Measurements from ENCODE around the gene PNCK. TPM values are rescaled to one million over a fixed set of nuclear protein-coding genes. Genes with fewer than 3 reads are reported as not detected.

The PNCK gene
- total and polyA plus RNA-seq, 10 of the 15 experiments (the other 5 are each of a cell fraction or from before 2014, with no cell fraction given): 0.21 to 0.67 (median 0.54) TPM; not detected in 7

DNA sequence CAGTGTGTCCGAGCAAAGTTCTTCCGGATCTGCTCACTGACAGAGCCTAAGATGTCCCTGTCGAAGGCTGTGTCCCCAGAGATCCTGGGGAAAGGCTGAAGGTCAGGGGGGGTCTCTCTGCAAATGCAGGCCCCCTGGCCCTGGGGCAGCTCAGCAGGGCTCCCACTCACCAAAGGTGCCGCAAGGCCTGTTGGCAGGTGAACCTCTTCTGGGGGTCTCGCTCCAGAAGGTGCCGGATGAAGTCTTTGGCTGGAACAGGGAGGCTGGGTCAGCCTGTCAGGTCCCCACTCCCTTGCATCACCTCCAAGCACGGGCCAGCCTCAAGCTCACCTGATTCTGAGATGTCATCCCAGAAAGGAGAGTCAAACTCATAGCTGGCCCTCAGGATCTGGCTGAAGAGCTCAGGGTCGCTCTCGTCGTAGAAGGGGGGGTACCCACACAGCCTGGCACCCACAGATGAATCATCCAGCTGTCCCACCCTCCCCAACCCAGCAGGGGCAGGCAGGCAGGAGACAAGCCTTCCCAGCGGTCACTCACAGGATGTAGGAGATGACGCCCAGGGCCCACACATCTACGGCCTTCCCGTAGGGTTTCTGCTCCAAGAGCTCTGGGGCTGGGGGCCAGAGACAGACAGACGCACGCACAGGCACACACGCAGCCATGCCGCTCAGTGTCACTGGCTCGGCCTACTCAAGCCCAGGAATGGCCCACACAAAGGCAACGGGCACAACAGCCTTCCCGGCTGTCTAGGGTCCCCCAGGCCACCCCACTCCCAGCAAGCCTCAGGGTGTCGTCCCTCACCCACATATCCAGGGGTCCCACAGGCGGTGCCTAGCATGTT lies 2.6 kb downstream of the PNCK start (continued):
- TF ChIP-seq, protein P1, sequence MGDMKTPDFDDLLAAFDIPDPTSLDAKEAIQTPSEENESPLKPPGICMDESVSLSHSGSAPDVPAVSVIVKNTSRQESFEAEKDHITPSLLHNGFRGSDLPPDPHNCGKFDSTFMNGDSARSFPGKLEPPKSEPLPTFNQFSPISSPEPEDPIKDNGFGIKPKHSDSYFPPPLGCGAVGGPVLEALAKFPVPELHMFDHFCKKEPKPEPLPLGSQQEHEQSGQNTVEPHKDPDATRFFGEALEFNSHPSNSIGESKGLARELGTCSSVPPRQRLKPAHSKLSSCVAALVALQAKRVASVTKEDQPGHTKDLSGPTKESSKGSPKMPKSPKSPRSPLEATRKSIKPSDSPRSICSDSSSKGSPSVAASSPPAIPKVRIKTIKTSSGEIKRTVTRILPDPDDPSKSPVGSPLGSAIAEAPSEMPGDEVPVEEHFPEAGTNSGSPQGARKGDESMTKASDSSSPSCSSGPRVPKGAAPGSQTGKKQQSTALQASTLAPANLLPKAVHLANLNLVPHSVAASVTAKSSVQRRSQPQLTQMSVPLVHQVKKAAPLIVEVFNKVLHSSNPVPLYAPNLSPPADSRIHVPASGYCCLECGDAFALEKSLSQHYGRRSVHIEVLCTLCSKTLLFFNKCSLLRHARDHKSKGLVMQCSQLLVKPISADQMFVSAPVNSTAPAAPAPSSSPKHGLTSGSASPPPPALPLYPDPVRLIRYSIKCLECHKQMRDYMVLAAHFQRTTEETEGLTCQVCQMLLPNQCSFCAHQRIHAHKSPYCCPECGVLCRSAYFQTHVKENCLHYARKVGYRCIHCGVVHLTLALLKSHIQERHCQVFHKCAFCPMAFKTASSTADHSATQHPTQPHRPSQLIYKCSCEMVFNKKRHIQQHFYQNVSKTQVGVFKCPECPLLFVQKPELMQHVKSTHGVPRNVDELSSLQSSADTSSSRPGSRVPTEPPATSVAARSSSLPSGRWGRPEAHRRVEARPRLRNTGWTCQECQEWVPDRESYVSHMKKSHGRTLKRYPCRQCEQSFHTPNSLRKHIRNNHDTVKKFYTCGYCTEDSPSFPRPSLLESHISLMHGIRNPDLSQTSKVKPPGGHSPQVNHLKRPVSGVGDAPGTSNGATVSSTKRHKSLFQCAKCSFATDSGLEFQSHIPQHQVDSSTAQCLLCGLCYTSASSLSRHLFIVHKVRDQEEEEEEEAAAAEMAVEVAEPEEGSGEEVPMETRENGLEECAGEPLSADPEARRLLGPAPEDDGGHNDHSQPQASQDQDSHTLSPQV (IDR thresholded peaks at IDR 0.05): no peak
- no peak for TF ChIP-seq MXI1 (IDR thresholded peaks at IDR 0.05; ENCODE audit: low read depth, low read length)
- no peak for TF ChIP-seq SIX5 (IDR thresholded peaks at IDR 0.05; ENCODE audit: low read depth, low read length, severe bottlenecking)
- TF ChIP-seq CREM (IDR thresholded peaks at IDR 0.05; ENCODE audit: low read depth): no peak
- TF ChIP-seq SMAD5 (IDR thresholded peaks at IDR 0.05; ENCODE audit: low read depth): no peak

DNA sequence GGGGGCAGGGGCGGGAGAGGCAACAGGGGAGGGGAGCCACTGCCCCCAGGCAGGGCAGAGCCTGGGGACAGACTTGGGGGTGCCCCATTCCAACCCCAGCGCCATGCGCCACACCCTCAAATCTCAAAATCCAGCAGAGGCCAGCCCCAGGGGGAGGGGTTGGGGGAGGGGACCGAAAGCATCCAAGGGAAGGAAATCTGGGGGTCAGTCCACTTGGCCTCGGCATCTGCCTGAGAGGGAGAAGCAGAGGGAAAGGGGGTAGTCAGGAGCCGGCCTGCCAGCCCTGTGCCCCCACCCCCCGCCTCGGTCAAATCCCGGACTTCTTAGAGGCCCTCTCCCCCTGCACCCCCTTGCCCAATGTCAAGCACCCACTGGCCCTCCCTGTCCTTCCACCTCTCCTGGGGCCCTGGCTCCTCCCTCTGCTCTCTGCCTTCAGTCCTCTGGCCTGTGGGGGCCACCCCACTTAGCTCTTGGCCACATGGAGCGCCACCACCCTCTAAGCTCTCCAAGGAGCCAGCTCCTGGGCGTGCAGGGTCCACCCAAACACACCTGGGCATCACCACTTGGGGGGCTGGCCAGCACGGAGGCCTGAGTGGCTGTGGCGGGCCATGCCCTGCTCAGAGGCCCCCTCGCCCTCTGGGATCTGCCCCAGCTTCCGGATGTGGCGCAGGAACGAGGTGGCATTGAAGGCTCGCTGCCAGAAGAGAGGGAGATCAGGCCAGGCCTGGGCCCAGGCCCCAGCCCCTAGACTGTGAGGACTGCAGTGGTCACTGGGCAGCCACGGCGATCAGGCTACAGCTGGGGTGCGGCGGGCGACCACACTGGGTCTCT lies 3.5 kb downstream of the PNCK start:
- no peak for FAIRE-seq
- in situ Hi-C loops (cut with MboI): loop anchor here (5.0 to 10.0 kb wide), 2 partner anchors 65 to 723 kb away; no protein-coding TSS in a partner anchor
- CTCF ChIA-PET: interaction anchor here (0.6 to 4.5 kb wide), 6 partner anchors 11 to 812 kb away, joined by 3 to 28 read pairs (median 8); no protein-coding TSS in a partner anchor
- Histone ChIP-seq H3K9me3 (replicated peaks; ENCODE audit: control insufficient read depth, insufficient read depth, low read length) (no peaks in the 10 kb centered on the region; the same call in 2 of the 3 replicates), H3K79me2 (ENCODE audit: control insufficient read depth, insufficient read depth, low read length) (no peaks in the 10 kb centered on the region), H3K4me3 (no peak overlapping the region), H3K27me3 (replicated peaks in 1 of 2; ENCODE audit: control insufficient read depth in 2 of 2, insufficient read depth in 2 of 2, low read length in 1 of 2) (no peaks in the 10 kb centered on the region), H3K4me1 (ENCODE audit: control insufficient read depth, insufficient read depth, low read length) (no peaks in the 10 kb centered on the region), H3K4me2 (ENCODE audit: control insufficient read depth, insufficient read depth) (no peak overlapping the region), H3K27ac (ENCODE audit: control insufficient read depth, insufficient read depth) (no peak overlapping the region), H2AFZ (ENCODE audit: control insufficient read depth, low read depth, low read length) (no peak overlapping the region), H3K36me3 (ENCODE audit: control insufficient read depth in 2 of 2, insufficient read depth in 2 of 2, low read length in 1 of 2) (no peaks in the 10 kb centered on the region), H4K20me1 (ENCODE audit: control insufficient read depth, insufficient read depth) (no peaks in the 10 kb centered on the region), H3K9ac (ENCODE audit: control insufficient read depth, insufficient read depth, low read length) (no peak overlapping the region)
- DNase-seq (ENCODE audit: low read depth, low spot score): no peak
- SMC1A ChIA-PET (ENCODE audit: uncharacterized antibody, unreplicated experiment): no interaction called here
- RAD21 ChIA-PET (ENCODE audit: unreplicated experiment): no interaction called here
- intact Hi-C loops (cut with micrococcal nuclease; ENCODE audit: unreplicated experiment): loop anchor here (2.0 to 5.0 kb wide), 3 partner anchors 58 to 711 kb away; no protein-coding TSS in a partner anchor
- TF ChIP-seq CREB1 (IDR thresholded peaks at IDR 0.05; ENCODE audit: low read depth) (no peak), TARDBP (IDR thresholded peaks at IDR 0.05; ENCODE audit: borderline replicate concordance) (no peak)
- 39% methylated on average over 19 of the region's 23 CpGs for WGBS (ENCODE audit: insufficient coverage, insufficient replicate concordance, low lambda C conversion rate, missing lambda C conversion rate)
- POLR2A ChIA-PET: no interaction called here
- ATAC-seq: no peak
- BruUV-seq (replicated peaks): no TSS peak
